Prostate gland (tissue), 2 donors: ENCODE data around the gene GAREM1.

Source experiments
- POLR2A ChIP-seq: fragments of 450-650 bp; IDR thresholded peaks from one replicate; pipeline ENCODE4 v1.6.1; 2016; ENCODE audit warnings: antibody characterized with exemption, mild to moderate bottlenecking
- TF ChIP-seq, protein P1 (sequence below), 4 experiments: fragments of 200-600 bp in 2 of 4; fragments of 450-650 bp in 2 of 4; sonication (generic) in 2 of 4; IDR thresholded peaks; 1 replicate in 3 of 4; 2 replicates in 1 of 4; pipeline ENCODE4 v1.5.1; 2016 to 2019; ENCODE audit warnings: antibody characterized with exemption in 4 of 4, mild to moderate bottlenecking in 2 of 4, moderate library complexity in 2 of 4

DNA sequence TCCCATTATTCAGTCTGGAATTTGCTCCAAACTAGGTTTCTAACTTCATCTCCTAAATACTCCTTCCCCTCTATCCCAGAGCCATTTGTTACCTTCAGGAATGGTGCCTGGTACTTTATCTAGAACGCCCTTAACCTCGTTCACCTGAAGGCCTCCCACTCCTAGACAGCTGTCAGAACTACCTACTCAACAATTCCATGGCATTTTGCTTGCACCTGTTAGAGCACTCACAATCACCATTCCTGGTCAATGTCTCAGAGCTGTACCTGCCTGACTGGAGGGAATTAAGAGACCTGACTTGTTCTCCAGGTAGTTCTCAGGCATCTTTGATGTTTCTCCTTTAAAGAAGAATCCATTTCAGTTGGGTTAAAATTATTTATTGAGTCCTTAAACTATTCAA is 88.9 kb downstream of the GAREM1 start:
- TF ChIP-seq, protein P1, sequence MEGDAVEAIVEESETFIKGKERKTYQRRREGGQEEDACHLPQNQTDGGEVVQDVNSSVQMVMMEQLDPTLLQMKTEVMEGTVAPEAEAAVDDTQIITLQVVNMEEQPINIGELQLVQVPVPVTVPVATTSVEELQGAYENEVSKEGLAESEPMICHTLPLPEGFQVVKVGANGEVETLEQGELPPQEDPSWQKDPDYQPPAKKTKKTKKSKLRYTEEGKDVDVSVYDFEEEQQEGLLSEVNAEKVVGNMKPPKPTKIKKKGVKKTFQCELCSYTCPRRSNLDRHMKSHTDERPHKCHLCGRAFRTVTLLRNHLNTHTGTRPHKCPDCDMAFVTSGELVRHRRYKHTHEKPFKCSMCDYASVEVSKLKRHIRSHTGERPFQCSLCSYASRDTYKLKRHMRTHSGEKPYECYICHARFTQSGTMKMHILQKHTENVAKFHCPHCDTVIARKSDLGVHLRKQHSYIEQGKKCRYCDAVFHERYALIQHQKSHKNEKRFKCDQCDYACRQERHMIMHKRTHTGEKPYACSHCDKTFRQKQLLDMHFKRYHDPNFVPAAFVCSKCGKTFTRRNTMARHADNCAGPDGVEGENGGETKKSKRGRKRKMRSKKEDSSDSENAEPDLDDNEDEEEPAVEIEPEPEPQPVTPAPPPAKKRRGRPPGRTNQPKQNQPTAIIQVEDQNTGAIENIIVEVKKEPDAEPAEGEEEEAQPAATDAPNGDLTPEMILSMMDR (IDR thresholded peaks at IDR 0.05), result no peak
- no peak for TF ChIP-seq POLR2A
